Right lobe of liver (tissue), 6 donors: Measurements from ENCODE around the gene CEP57L1. TPM values are rescaled to one million over a fixed set of nuclear protein-coding genes. Genes with fewer than 3 reads are reported as not detected.

Experiments used
- ATAC-seq, 4 donors: fragments of 200-7000 bp; cut with Tn5 transposase; one replicate each; pipeline ENCODE4 v1.9.1; 2020; ENCODE audit warnings: mild to moderate bottlenecking in 4 of 4, moderate library complexity in 4 of 4
- DNase-seq, 3 donors: peaks; one replicate each; pipeline ENCODE4 v3.0.0-alpha.2; 2020
- H3K27ac ChIP-seq, 3 donors: fragments of 200-600 bp; one replicate each; pipeline ENCODE4 v1.8.0; 2022
- H3K27me3 ChIP-seq, 2 donors: fragments of 200-600 bp; one replicate each; pipeline ENCODE4 v1.8.0; 2022
- H3K36me3 ChIP-seq, 4 donors: fragments of 200-600 bp; sonication (generic) in 1 of 4; one replicate each; pipeline versions ENCODE4 v1.5.1 to v1.8.0; 2017 to 2022; ENCODE audit warnings: control low read depth in 1 of 4
- H3K4me1 ChIP-seq, 4 donors: fragments of 200-600 bp; sonication (generic) in 1 of 4; one replicate each; pipeline versions ENCODE4 v1.5.1 to v1.8.0; 2017 to 2022; ENCODE audit warnings: control low read depth in 1 of 4
- H3K4me3 ChIP-seq, 3 donors: fragments of 200-600 bp; one replicate each; pipeline ENCODE4 v1.8.0; 2022
- H3K9me3 ChIP-seq, 4 donors: fragments of 200-600 bp; sonication (generic) in 1 of 4; one replicate each; pipeline versions ENCODE4 v1.5.1 to v1.8.0; 2017 to 2022; ENCODE audit warnings: control low read depth in 1 of 4
- POLR2A ChIP-seq: fragments of 450-650 bp; IDR thresholded peaks from one replicate; pipeline ENCODE4 v1.6.1; 2017; ENCODE audit warnings: antibody characterized with exemption, mild to moderate bottlenecking
- WGBS: methylation state at CpG from one replicate; pipeline ENCODE4 v1.1.6; 2018; ENCODE audit warnings: low coverage, low lambda C conversion rate; ENCODE audit not compliant: insufficient coverage; ENCODE audit errors: missing lambda C conversion rate; 5-methylcytosine and 5-hydroxymethylcytosine counted together
- intact Hi-C, 2 donors: fragments of 100-400 bp; cut with DNase I; formaldehyde crosslinking; loops; one replicate each; pipeline versions ENCODE4 v1.11.2 to v1.14.1; 2022
- total RNA-seq, 6 experiments: library from RNA; depleted of rRNA in 2 of 6; stranded (reverse); fragments of >200 nt in 2 of 6; fragmentation: NEBNext Ultra II Directional in 3 of 6; extraction: Animal tissue kit (Norgen Biotek cat#: 25700) in 3 of 6; gene quantifications; one replicate each; pipeline versions ENCODE4 v1.1.0 to v1.2.4, GENCODE V29; 2016 to 2023
- TF ChIP-seq, protein P1 (sequence below), 4 donors: fragments of 200-600 bp in 3 of 4; fragments of 450-650 bp in 1 of 4; IDR thresholded peaks; one replicate each; pipeline versions ENCODE4 v1.5.1 to v1.8.0; 2016 to 2022; ENCODE audit warnings: antibody characterized with exemption in 4 of 4, mild to moderate bottlenecking in 2 of 4
- donor health status: DM: no; HTN: yes; CAD: no.
- donor health status: DM: no; HTN: no; CAD: no.
- donor health status: DM: no; HTN: no; CAD: no.
- donor health status: DM: no; HTN: yes; CAD: no.
- donor health status: DM: no; HTN: yes; CAD: no.

The CEP57L1 gene
- total RNA-seq, 6 experiments from 2014 or later: 6.3 to 9.5 (median 7.6) TPM

DNA sequence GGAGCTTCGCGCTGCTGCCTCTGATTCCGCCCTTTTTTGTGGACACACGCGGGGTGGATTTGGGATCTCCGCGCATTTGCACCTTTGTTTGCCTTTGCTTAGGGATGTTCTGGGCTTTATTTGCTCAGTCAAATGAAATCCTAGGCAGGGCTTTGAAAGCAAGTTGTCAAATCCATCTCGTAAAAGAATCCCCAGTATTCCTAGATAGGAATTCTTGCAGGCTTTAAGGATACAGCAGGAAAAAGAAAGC, 453 bp downstream of the CEP57L1 start:
- intact Hi-C loops: no loop called here
- Histone ChIP-seq H3K36me3 (no peaks in the 10 kb centered on the region), H3K27me3 (no peaks in the 10 kb centered on the region), H3K4me3 (peak overlapping the region; percentile 57 to 91 (median 77)), H3K9me3 (no peaks in the 10 kb centered on the region), H3K4me1 (peaks cover 0 to 24% (median 0%) of the 10 kb centered on the region in 4 donors), H3K27ac (peak overlapping the region; percentile 94 to 98 (median 96))
- DNase-seq: no peak
- peak in 2 of 4 donors; percentile 0 to 5 for ATAC-seq
- WGBS: 0% methylated on average over 8 of the region's 8 CpGs
- TF ChIP-seq, protein P1, sequence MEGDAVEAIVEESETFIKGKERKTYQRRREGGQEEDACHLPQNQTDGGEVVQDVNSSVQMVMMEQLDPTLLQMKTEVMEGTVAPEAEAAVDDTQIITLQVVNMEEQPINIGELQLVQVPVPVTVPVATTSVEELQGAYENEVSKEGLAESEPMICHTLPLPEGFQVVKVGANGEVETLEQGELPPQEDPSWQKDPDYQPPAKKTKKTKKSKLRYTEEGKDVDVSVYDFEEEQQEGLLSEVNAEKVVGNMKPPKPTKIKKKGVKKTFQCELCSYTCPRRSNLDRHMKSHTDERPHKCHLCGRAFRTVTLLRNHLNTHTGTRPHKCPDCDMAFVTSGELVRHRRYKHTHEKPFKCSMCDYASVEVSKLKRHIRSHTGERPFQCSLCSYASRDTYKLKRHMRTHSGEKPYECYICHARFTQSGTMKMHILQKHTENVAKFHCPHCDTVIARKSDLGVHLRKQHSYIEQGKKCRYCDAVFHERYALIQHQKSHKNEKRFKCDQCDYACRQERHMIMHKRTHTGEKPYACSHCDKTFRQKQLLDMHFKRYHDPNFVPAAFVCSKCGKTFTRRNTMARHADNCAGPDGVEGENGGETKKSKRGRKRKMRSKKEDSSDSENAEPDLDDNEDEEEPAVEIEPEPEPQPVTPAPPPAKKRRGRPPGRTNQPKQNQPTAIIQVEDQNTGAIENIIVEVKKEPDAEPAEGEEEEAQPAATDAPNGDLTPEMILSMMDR (IDR thresholded peaks at IDR 0.05): no peak
- TF ChIP-seq POLR2A: no peak

- H3K4me3 ChIP-seq: peak overlapping the region; percentile 57 to 91 (median 77)
- DNase-seq (no peak), ATAC-seq (no peak)
- peaks cover 0 to 24% (median 0%) of the 10 kb centered on the region in 4 donors for H3K4me1 ChIP-seq
- H3K27ac ChIP-seq: peak overlapping the region in 1 of 3 donors; percentile 98
- H3K9me3 ChIP-seq: no peaks in the 10 kb centered on the region
- no peak for TF ChIP-seq POLR2A
- TF ChIP-seq, protein P1 (IDR thresholded peaks at IDR 0.05): no peak
- intact Hi-C loops: no loop called here
- no peaks in the 10 kb centered on the region for H3K27me3 ChIP-seq
- WGBS: 46% methylated on average over 6 of the region's 6 CpGs
- H3K36me3 ChIP-seq: no peaks in the 10 kb centered on the region
These were observed 901 bp downstream of the CEP57L1 start for GRCh38 chr6:109096208-109096607.

DNA sequence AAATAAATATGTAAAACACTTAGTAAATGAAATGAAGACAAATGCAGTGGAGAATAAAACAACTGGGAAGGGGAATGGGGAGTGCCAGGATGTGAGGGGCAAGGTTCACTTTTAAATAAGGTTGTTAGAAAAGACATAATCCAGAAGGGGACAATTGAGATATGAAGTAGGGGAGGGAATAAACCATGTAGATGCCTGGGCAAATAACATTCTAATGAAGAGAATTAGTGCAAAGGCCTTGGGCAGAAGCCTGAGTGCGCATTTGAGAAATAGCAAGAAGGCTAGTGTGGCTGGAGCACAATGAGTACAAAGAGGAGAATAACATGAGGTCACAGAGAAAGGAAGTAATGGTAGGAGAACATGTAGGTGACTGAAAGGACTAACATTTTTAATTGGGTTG, 2.4 kb downstream of the CEP57L1 start:
- Histone ChIP-seq H3K9me3 (no peaks in the 10 kb centered on the region), H3K27ac (no peak overlapping the region), H3K4me1 (peaks cover 0 to 14% (median 0%) of the 10 kb centered on the region in 4 donors), H3K27me3 (no peaks in the 10 kb centered on the region), H3K4me3 (no peak overlapping the region), H3K36me3 (no peaks in the 10 kb centered on the region)
- no peak for DNase-seq
- ATAC-seq: no peak
- TF ChIP-seq, protein P1 (IDR thresholded peaks at IDR 0.05): no peak
- no peak for TF ChIP-seq POLR2A
- 75% methylated on average over 1 of the region's 1 CpG for WGBS
- intact Hi-C loops: no loop called here

DNA sequence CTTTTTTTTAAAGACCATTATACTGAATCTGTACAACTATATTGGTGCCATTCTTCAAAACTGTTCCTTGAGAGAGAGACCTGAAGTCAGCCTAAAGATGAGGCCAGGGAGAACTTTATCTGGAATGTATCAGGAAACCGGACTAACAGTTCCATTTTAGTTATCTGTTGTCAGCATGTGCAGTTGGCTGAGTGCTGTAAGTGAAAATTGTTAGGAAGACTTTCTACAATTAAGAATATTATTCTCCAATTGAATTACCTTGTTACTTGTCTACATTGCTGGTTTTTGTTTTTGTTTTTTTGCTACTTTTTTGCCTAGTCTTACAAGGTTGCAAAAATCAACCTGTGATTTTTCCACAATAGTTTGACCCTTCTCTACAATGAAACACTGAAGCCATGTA, 7.5 kb downstream of the CEP57L1 start:
- 67% methylated on average over 1 of the region's 1 CpG for WGBS
- TF ChIP-seq POLR2A: no peak
- Histone ChIP-seq H3K9me3 (no peaks in the 10 kb centered on the region), H3K4me1 (no peaks in the 10 kb centered on the region), H3K36me3 (no peaks in the 10 kb centered on the region), H3K4me3 (no peak overlapping the region), H3K27me3 (no peaks in the 10 kb centered on the region), H3K27ac (no peak overlapping the region)
- intact Hi-C loops: no loop called here
- DNase-seq: no peak
- no peak for ATAC-seq

DNA sequence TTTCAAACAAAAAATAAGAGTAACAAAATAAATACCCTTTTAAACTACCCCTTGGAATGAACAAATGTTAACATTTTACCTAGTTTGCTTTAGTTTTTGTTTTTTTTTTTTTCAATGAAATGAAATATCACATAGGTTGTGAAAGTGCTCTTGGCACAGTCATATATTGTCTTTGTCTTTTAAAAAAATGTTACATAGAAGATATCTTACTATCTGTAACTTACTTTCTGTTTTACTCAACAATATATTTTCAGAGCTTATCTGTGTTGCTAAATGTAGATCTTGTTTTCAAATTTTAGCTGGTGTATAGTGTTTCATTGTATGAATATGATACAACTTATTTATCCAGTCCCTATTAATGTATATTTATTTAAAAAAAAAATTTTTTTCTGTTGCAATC, 8.6 kb downstream of the CEP57L1 start:
- DNase-seq: no peak
- intact Hi-C loops: no loop called here
- no peak overlapping the region for H3K4me3 ChIP-seq
- H3K27me3 ChIP-seq: no peaks in the 10 kb centered on the region
- no peak for TF ChIP-seq POLR2A
- TF ChIP-seq, protein P1 (IDR thresholded peaks at IDR 0.05): no peak
- H3K4me1 ChIP-seq: no peaks in the 10 kb centered on the region
- ATAC-seq: no peak
- H3K36me3 ChIP-seq: no peaks in the 10 kb centered on the region
- H3K27ac ChIP-seq: no peak overlapping the region
- H3K9me3 ChIP-seq: no peaks in the 10 kb centered on the region
